GM03348 (cell line): Measurements from ENCODE around the gene GBA2.
A peak's percentile ranks its signal among the peaks of the same experiment; 100 is the strongest.

Experiments
- DNase-seq: peaks from one replicate; pipeline ENCODE4 v3.0.0; 2012; ENCODE audit warnings: low spot score

The GBA2 gene

DNA sequence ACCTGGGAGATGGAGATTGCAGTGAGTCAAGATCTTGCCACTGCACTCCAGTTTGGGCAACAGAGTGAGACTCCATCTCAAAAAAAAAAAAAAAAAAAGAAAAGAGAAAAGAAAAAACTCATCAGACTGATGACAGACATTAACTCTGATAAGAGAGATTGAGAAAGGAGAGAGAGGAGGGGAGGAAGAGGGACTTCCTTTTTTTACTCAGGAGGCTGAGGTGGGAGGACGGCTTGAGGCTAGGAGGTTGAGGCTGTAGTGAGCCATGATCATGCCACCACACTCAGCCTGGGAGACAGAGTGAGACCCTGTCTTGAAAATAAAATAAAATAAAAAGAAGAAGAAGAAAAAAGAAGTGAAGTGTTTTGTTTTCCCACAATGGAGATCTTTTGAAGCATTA is 14.8 kb upstream of the GBA2 start:
- DNase-seq, result no peak

DNA sequence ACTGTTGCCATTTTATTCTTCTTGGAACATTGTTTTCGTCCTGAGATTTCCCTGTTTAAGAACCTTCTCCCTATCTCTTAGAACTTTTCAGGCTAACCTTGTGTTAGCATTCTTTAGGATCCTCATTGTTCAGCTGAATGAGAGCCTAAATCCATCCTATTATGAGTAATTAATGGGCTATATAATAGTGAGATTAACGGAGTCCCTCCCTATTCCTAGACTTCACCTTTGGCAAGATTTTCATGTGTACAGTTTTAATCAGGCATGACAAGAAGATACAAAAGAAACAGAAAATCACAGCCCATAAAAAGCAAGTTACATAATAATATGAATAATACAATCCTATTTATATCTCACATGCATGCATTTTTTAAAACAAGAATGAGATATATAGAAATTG is 14.2 kb upstream of the GBA2 start:
- no peak for DNase-seq

DNA sequence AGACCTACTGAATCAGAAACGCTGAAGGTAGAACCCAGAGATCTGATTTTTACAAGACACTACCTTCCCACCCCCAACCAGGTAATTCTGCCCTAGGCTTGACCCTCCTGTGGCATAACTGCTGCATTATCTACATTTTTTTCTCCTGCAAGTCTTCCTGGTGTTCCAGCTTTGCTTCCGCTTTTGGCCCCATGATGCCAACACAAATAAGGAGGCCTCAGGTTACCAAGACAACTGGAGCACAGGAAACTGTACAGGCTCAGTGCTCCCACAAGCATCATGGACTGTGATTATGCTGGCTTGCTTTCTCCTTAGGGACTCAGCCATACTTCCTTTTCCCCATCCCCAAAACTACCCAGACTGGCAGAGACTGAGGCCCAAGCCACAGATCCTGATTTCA is 11.6 kb upstream of the GBA2 start:
- DNase-seq, result no peak

DNA sequence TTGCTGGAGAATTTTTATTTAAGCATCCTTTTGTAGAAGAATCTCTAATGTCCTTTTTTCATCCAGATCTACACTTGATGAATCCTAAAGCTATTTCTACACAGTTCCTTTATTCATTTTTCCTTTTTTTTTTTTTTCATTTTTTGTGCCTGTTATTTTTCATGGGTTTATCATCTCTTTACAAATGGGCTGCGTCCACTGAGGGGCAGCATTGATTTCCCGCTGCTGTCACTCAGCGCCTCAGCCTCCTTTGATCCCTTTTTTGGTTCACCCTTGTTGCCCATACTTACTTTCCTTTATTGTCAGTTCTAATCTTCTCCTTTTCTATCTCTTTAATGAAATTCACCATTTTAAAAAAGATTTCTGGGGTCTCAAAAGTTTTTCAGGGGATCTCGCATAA is 10.8 kb upstream of the GBA2 start:
- DNase-seq, result no peak

DNA sequence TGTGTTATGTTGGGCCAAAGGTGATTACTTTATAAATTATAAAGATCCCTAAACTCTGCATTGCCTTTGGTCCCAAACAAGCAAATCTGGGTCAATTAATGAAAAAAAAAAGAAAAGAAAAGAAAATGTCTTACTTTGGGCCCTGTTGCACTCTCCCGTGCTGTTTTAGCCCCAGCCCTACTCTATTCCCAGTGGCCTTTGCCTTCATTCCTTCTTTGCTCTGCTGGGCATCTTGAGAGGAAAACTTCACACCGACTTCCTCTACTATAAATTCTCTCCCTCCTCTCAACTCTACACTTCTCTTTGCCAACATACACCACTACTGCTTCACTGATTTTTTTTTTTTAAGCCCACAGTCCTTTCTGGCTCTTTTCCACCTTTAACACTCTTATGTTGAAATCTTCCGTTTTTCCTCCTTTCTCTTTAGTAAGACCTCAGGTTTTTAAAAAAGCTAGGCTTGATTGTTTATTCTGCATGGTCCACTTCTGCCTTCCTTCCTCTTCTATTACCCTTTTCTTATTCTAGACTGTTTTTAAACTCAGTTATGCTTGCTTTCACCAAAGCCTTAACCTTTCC is 9.5 kb upstream of the GBA2 start:
- no peak for DNase-seq

DNA sequence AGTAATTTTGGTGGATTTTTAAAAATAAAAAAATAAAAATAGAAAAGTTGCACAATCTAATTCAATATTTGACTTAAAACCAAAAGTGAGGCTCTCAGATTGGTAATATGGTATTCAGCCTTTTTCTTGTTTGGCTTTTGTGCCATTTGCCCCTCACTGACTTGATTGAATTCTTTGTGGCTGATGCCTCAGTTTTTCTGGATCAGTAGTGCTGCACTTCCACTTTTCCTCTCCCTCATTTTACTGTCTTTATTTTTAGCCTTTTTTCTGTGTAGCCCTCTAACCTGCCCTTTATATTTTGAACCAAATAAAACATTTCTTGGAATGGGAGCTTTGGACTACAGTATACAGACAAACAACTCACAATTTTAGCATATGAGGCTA is 8.9 kb upstream of the GBA2 start:
- DNase-seq, result no peak

DNA sequence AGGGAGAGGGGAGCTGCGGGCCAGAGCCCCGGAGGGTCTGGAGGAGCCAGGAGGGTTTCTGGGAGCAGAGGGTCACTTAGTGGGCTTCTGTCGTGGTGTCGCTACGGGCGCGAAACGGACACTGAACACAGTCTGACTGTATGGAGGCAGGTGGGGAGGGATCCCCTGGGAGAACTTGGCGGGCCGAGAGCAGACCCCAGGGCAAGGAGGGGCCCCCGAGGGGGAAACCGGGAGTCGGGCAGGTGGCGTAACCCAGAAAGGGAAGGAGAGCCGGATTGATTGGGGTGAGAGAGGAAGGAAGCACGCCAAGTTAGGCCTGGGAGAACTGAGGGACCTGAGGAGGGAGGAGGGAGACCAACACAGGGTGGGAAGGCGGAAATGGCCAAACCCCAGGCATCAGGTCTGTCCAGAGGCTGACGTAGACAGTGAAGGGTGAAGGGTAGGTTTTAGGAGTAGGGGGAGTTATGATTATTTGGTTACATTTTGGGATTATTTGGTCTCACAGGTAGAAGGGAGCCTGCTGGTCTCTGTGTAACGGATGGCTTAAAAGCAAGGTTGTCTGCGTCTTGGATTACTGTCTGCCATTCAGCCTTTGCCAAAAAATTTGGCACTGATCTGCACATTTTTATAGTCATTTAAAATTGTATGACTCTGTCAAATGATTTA is 8.3 kb upstream of the GBA2 start:
- DNase-seq, result peak; percentile 22

DNA sequence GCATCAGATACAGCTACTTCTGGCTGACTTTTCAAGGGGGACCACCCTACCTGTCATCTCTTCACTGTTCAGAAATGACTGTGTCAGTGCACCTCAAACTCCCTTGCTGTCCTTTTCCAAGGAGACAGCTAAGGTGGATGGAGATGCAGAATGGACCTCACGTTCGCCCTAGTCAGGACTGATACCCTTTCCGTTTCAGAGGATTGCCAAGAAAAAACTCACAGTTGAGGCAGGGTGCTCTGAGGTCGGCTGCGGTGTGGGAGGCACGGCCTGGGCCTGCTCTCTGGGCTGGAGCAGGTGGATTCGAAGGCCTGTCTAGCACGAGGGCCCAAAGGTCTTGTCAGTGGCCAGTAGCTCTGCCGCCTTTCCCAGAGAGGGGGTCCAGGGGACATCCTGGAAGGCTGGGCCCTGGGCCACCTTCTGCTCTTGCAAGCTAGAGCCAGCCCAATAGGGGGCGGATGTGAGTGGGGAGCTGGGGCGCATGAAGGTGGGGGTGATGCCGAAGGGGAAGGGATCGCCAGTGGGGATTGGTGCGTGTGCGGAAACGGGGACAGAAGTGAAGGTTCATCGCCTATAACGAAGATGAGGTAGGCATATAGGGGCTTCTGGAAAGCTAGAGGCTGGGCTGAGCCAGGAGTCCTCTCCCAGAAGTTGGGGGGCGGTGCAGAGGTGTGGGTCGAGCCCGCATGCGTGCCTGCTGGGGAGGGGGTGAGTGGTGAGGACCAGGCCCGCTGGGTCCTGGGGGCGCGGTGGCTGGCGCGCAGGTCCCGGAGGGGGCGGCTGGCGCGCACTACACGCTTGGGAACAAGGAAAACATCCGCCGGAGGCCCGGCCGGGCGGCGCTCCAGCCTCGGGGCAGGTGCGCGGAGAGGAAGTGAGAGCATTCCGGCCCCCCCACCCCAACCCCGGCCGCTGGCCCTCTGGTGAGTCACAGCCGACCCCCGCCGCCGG is 7.5 kb upstream of the GBA2 start:
- peak; percentile 51 for DNase-seq

DNA sequence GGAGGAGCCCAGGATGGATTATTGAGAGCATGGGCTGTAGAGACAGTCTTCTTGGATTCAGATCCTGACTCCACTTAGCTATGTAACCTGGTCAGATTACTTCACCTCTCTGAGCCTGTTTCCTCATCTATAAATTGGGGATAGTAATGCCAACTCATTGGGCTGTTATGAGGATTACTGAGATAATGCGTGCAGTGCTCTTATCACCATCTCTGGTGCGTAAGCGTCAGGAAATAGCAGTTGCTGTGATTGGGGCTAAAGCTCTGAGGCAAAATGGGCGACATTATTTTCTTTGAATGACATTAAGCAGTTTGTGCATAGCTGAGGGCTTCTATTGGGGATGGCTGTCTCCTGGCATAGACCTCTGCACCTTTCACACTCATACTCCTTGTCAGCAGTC is 6.0 kb upstream of the GBA2 start:
- no peak for DNase-seq

DNA sequence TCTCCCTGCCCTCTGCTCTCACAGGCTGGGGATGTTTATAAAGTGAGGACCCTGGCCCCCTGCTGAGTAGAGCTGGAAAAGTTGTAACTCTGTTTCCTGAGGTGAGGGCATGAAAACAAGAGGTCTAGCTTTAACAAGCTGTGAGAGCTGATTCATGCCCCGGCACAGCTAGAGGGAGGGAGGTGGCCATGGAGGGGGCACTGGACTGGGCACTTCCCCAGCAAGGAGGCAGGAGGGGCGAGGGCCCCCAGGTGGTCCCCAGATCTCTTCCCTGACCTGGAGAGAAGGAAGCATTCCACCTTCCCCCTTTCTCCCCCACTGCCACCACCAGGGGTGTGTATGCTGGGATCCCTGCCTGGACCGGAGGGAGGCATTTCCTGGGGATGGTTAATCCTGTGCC is 5.2 kb upstream of the GBA2 start, which contains the start of gene MSMP:
Gene MSMP (minus strand): TSS at position 13 of the 400 bp plus-strand sequence. CDS start 147 bp downstream, outside the sequence.
- DNase-seq, result no peak

DNA sequence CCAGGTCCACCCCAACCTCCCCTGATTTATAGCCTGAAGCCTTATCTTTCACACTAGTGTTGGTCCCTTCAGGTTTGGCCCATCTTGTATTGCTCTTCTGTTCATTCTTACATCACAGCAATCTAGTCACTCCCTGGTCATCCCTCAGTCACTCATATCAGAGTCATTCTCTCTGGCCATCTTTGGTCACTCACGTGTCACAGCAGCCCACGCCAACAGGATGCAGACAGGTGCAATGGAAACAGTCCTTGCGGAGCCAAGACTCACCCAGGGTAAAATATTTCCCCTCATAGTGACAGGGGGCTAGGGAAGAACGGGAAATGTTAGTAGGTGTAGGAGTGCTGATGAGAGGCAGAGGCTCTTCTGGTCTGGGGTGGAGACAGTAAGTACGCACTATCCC is 4.4 kb upstream of the GBA2 start:
- DNase-seq, result no peak

DNA sequence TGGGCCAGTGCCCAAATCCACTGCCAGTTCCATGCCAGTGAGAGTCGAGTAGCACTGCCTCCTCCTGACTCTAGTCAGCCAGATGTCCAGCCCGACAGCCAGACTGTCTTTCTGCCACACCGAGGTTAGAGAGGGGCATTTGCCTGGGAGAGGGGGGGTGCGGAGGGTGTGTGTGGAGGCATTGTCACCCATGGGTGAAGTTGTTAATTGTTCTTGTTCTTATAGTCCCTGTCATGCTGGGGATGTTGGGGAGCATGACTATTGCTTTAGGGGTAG is 1.2 kb upstream of the GBA2 start:
- no peak for DNase-seq

DNA sequence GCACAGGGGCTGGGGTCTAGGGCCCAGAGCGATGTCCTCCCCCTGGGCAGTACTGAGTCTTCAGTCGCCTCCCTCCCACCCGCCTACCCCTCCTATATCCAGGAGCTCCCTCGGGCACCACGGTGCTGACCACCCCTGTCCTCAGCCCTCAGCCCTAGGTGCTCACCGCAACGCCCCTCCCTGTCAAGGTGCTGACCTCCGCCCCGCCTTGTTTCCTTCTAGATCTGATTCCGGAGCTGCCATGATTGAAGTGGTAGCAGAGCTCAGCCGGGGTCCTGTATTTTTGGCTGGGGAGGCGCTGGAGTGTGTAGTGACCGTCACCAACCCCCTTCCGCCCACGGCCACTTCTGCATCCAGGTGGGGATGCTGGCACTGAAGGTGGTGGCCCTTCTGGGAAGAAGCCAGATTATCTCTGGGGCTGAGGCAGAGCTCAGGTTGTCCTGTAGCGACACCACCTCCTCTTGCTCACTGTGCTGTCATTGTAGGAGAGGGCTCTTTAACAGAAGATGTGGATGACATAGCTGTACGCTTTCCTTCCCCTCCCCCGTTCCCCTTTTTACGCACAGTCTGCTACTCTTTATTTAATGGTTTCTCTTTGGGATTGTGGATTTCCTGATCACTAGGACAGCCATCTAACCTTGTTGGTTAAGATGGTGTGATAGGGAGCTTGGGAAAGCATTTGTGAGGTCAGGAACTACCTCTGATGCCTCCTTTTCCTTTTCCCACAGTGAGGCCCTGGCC is 657 bp upstream of the GBA2 start:
- peak; percentile 23 for DNase-seq

DNA sequence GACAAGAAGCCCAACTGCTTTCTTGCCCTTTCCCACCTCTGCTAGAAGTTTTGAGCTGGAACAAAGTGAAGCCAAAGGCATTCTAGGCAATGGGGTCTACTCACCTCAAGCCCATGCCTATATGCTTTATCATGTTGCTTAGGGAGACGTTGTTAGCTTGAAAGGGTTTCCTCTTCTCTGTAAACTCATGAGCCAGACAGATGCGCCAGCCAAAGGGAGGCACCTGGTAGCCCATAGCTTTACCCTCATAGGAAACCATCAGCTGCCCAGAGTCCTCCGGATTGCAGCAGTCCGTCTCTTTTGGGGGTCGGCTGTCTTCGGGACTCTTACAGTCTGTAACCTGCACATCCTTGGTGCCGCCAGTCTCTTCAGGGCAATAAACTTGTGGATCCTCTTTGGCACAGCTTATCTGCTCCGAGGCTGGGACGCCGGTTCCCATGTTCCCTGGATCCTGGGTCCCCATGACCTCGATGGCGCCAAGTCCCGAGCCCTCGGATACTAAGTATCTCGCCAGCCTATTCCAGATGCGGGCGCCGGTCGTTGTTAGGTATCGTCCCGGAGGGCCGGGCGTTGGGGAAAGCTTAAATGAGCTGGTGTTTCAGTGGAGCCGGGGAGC is 678 bp downstream of the GBA2 start:
- DNase-seq, result no peak

DNA sequence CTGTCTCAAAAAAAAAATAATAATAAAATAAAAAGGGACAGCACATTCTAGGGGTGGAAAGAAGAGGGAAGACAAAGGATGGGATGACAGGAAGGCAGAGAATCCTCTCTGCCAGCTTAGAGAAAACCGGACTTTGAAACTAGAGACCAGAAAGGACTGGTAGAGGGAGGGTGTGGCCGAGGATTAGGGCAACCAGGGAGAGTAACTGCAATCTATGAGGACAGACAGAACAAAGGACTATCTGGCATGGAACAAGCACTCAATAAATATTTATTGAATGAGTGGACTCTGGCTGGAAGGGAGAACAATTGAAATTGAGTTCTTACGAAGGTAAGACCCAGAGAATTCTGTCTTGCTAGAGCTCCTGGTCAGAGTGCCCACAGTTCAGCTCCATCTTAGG is 2.4 kb downstream of the GBA2 start:
- DNase-seq, result no peak

DNA sequence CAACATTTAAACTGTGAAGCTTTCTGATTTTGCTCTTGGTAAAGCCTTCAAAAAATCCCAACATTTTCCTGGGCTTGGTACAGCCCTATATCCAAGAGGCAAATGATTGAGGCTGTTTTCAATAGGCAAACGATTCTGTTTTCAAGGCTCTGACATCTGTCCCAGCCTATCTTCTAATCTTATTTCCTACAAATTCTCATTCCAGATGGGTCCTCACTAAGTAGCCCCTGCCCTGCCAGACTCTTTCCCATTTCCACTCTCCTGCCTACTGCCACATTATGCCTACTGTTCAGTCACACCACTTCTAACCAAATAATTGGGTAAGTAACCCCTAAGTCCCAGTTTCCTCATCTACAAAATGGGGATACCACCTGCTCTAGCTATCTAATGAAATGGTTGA is 3.5 kb downstream of the GBA2 start:
- DNase-seq, result no peak

DNA sequence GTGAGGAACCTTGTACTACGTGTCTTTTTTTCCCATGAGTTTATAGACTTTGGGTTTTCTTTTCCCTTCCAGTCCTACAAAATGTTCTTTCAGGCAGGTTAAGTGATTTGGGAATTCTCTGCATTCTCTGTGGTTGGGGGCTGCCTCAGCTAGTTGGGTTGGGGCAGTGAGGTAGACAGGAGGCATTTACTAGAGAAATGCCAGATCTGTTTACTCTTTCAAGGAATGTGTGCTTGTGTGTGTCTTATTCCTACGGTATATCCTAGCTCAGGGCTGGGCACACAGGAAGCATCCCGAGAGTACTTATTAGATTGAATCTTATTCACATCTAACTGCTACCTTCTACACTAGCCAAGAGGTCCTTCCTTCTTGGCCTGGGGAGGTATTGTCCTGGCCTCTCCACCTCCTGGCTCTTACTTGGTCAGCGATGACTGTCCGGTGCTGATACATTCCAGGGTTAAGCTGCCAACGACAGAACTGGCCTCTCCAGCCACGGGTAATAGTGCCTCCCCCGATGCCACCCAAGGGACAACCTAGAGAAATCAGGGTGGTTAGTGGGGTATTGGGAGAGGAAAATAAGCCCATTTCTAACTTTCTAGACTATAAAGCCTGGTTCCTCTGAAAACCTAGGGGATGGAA is 5.0 kb downstream of the GBA2 start:
- no peak for DNase-seq

DNA sequence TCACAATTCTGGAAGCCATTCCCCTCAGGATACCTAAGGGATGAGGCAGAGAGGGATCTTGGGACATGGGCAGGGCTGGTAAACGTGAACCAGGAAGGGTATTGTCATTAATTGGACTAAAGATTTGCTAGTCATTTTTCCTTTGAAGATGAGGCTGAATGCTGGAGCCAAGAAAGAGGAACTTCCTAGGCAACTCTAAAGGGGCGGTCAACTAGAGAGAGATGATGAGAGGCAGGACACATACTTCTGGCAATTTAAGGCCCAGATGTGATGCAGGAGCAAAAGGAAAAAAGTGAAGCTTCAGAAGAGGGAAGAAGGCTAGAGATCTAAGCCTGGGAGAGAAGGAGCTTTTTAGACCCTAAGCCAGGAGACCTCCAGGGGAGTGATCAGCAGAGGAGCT is 5.6 kb downstream of the GBA2 start:
- no peak for DNase-seq

DNA sequence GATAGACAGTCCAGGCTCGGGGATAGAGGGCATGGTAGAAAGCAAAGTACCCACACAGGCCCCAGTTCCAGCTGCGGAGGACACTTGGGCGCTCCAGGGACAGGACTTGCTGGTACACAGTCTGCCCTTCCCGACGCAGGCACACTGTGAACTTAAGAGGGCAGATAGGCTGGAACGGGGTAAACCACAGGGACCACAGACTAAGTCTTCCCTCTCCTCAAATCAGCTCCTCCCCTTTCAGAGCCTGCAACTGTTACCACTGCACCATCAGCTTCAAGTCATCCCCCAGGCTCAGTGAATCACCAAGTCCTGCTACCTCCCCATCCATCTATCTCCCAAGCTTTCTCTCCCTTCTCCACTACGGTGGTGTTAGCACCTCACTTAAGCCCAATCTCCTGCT is 7.3 kb downstream of the GBA2 start:
- DNase-seq, result no peak

DNA sequence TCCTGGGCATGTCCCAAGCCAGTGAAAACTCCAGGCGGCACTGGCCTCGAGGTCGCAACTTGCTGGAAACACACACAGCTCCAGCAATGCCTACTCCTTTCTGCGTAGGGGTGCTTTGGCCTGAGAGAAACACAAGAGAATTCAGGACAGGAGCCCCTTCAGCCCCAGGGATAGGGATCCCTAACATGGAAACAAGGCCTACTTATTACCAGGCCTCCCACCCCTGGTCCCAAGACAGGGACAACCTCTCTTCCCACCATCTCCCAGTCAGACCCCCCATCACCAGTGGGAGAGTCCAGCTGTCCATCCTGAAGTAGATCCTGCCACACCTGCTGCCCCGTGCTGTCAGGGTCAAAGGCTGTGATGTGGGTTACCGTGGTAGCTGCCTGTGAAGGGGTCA is 8.8 kb downstream of the GBA2 start:
- no peak for DNase-seq

DNA sequence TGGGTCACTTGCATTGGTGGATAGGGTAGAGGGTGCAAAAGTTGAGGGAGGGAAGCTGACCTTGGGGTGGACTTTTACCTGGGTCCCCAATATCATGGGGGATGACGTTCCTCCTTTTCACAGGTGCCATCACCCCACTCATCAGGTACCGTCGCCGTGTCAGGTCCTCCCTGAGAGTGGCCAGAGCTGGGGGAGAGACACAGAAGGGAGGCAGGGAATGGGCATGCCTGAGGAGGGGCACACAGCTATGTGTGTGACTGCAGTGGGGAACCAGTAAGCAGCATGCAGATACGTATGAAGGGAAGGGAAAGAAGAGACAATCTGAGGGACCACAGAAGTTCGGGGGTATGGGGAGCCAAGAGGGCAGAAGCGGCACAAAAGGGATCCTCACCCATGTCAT is 10.1 kb downstream of the GBA2 start:
- no peak for DNase-seq

DNA sequence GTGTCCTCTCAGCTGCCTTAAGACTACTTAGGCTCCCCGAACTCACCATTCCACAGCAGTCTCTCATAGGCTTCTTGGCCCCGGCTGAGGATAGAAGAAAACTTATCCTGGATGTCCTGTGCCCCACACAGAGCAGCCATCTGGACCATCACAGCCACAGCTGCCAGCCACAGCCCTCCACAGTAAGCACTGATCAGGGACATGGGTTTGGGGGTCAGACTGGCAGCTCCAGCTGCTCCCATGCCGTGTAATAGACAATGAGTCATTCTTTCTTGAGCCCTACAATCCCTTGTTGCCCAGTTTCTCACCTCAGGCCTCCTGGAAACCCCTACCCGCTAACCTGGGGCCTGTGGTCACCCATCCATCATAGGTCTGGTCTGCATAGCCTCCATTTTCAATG is 10.8 kb downstream of the GBA2 start:
- DNase-seq, result no peak
